ENCODE data around the gene ASIC2. TPM values are rescaled to one million over a fixed set of nuclear protein-coding genes. Genes with fewer than 3 reads are reported as not detected.

Gene ASIC2
- not detected in 2 replicates for total RNA-seq

DNA sequence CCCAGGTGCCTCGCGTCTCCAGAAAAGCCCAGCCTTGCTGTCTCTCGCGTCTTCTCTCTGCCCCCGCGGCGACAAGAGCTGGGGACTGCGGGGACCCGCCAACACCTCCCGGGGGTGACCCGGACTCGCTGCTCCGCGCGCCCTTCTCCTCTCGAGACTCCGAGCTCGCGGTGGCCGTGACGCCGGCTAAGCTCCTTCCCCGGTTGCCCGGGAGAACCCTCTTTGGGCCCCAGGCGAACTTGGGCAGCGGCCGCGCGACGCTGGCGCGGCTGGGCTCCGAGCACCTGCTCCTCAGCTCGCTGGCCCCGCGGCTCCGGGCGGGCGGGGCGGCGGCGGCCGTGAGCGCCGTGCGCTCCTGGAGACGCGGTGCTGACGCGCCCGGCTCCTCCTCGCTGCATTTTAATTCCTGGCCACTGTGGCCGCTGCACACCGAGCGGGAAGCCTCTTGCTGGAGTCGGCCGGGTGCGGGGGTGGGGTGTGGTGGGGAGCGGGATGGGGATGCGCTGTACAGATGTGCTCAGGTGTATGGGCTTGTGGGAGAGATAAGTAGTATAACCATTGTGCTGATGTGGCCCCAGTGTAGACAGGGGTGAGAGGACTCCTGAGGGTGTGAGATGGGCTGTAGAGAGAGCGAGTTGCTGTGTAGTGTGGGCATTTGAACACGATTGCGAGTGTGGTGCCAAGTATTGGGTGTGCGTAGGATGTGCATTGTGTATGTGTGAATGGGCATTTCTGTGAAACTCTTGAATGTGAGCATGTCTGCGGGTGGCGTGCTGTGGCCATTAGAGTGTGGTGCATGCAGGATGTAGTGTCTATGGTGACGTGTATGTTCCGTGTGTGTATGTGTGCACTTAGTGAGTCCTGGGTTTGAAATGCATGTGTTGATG lies at the start of gene ASIC2:
Gene ASIC2 (minus strand): TSS at position 315 of the 887 bp plus-strand sequence.

